Body of pancreas (tissue), 4 donors: ENCODE results near the gene NHSL1.

ENCODE experiments used
- POLR2A ChIP-seq, 3 donors: fragments of 450-650 bp; IDR thresholded peaks; one replicate each; pipeline ENCODE4 v1.6.1; 2016; ENCODE audit warnings: antibody characterized with exemption in 3 of 3, mild to moderate bottlenecking in 2 of 3
- TF ChIP-seq, protein P1 (sequence below), 7 experiments: fragments of 450-650 bp in 4 of 7; fragments of 200-600 bp in 3 of 7; sonication (generic) in 3 of 7; IDR thresholded peaks; one replicate each; pipeline ENCODE4 v1.5.1; 2016 to 2019; ENCODE audit warnings: antibody characterized with exemption in 7 of 7

DNA sequence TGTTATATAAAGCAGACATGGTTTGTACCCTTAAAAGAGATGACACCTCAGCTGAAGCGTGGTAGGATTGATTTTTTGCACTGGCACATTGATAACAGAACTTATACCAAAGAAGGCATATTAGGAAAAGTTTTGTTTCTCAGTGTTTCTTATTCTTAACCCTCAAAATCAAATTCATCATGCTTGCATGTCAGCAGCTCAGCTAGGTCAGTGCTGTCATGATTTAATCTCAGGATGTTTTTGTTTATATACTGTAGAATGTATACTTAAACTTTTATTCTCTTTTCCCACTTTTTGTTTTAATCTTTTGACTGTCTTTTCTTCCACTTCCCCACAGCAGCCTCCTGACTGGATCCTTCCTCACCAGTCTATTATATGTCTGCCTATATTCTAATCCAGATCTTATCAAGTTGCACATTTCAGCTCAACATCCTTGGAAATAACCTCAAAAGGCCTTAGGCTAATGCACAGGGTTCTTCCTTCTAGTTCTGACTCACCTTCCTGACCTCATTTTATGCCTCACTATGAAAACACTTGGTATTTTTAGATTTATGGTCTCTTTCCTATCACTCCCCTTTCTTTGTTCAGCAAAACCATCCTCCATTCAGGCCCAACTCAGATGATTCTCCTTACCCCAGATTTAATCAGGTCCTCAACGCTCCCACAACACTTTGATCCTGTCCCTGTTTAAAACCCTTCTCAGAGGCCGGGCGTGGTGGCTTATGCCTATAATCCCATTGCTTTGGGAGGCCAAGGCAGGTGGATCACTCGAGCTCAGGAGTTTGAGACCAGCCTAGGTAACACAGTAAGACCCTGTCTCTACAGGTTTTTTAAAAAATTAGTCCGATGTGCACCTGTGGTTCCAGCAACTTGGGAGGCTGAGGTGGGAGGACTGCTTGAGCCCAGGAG, 88.1 kb downstream of the NHSL1 start:
- TF ChIP-seq POLR2A (IDR thresholded peaks at IDR 0.05), result no peak
- TF ChIP-seq, protein P1, sequence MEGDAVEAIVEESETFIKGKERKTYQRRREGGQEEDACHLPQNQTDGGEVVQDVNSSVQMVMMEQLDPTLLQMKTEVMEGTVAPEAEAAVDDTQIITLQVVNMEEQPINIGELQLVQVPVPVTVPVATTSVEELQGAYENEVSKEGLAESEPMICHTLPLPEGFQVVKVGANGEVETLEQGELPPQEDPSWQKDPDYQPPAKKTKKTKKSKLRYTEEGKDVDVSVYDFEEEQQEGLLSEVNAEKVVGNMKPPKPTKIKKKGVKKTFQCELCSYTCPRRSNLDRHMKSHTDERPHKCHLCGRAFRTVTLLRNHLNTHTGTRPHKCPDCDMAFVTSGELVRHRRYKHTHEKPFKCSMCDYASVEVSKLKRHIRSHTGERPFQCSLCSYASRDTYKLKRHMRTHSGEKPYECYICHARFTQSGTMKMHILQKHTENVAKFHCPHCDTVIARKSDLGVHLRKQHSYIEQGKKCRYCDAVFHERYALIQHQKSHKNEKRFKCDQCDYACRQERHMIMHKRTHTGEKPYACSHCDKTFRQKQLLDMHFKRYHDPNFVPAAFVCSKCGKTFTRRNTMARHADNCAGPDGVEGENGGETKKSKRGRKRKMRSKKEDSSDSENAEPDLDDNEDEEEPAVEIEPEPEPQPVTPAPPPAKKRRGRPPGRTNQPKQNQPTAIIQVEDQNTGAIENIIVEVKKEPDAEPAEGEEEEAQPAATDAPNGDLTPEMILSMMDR (IDR thresholded peaks at IDR 0.05), result no peak
